Pancreas (tissue), 10 donors: ENCODE results near the gene KDM4B. TPM values are rescaled to one million over a fixed set of nuclear protein-coding genes. Genes with fewer than 3 reads are reported as not detected.

Experiments
- ATAC-seq, 4 donors: fragments of 200-7000 bp; cut with Tn5 transposase; one replicate each; pipeline versions ENCODE4 v1.8.0 to v1.9.1; 2020; ENCODE audit warnings: mild to moderate bottlenecking in 4 of 4, moderate library complexity in 4 of 4
- DNase-seq, 6 donors: peaks; one replicate each; pipeline ENCODE4 v3.0.0-alpha.2; 2020
- FAIRE-seq: peaks from 2 replicates; lab custom pipeline; 2012; peaks lifted over from hg19 to GRCh38; lab: Jason Lieb, UNC
- H3K27ac ChIP-seq, 4 donors: fragments of 200-600 bp; sonication (generic); 1 replicate in 3 of 4; 2 replicates in 1 of 4; pipeline versions ENCODE4 v1.5.0 to v1.8.0; 2020
- H3K27me3 ChIP-seq, 4 donors: fragments of 200-600 bp; one replicate each; pipeline ENCODE4 v1.8.0; 2021
- H3K36me3 ChIP-seq, 3 donors: fragments of 200-600 bp; sonication (generic) in 1 of 3; one replicate each; pipeline versions ENCODE4 v1.5.0 to v1.8.0; 2020 to 2021
- H3K4me1 ChIP-seq, 3 donors: fragments of 200-600 bp; one replicate each; pipeline ENCODE4 v1.8.0; 2021
- H3K4me3 ChIP-seq, 4 donors: fragments of 200-600 bp; sonication (generic) in 2 of 4; one replicate each; pipeline versions ENCODE4 v1.5.0 to v1.8.0; 2020 to 2021
- H3K9me3 ChIP-seq, 4 donors: fragments of 200-600 bp; one replicate each; pipeline ENCODE4 v1.8.0; 2021
- WGBS, 2 donors: extraction: QIAGEN DNeasy Blood & Tissue Kit; methylation state at CpG; one replicate each; pipeline ENCODE4 v1.1.7; 2013; 5-methylcytosine and 5-hydroxymethylcytosine counted together
- intact Hi-C, 3 donors: fragments of 100-400 bp; cut with DNase I; formaldehyde crosslinking; loops; one replicate each; pipeline versions ENCODE4 v1.11.1 to v1.14.2; 2022
- polyA plus RNA-seq, 2 donors: library from polyadenylated mRNA; stranded (reverse); fragments of 200-250 nt; gene quantifications; one replicate each; pipeline ENCODE4 v1.2.3, GENCODE V29; 2013
- total RNA-seq, 6 donors: library from RNA; stranded (reverse); fragmentation: NEBNext Ultra II Directional in 4 of 6; extraction: Animal tissue kit (Norgen Biotek cat#: 25700) in 4 of 6; gene quantifications; one replicate each; pipeline versions ENCODE4 v1.2.1 to v1.2.4, GENCODE V29; 2021 to 2023
- TF ChIP-seq, protein P1 (sequence below), 4 donors: fragments of 200-600 bp; sonication (generic) in 3 of 4; IDR thresholded peaks; one replicate each; pipeline versions ENCODE4 v1.5.0 to v1.8.0; 2021; ENCODE audit warnings: antibody characterized with exemption in 4 of 4
- donor health status: healthy with polysubstance abuse.
- donor health status: DM: no; HTN: no; CAD: no; lungs with moderate emphysema.
- donor health status: DM: no; HTN: no; CAD: no.
- donor health status: control.
- donor health status: control.
- donor health status: Bipolar disorder and iron deficiency.
- donor health status: DM: yes; HTN: yes; CAD: no.
- donor health status: DM: no; HTN: no; CAD: no.
- donor health status: DM: no; HTN: no; CAD: no.
- donor health status: DM: yes; HTN: yes; CAD: no.

Gene KDM4B
- total and polyA plus RNA-seq, 8 donors = 13.8 to 24.0 (median 18.5) TPM

DNA sequence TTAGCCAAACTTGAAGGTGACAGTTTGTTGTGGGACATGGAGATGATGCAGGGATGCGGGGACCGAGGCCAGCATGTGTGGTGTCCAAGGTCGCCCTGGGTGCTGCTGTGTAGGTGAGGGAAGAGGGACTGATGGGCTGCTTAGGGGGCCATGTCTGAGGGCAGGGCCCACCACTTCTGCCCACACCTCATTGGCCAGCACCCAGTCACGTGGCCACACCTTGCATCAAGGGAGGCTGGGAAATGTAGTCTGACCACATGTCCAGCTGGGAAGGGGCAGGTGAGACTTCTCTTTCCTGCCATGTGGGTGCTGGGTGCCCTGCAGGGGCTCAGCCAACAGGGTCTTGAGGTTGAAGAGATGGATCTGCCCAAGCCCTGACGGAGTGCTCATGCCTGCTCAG is 88.9 kb downstream of the KDM4B start:
- ATAC-seq (peak in 2 of 4 donors; percentile 11 to 30), FAIRE-seq (no peak), DNase-seq (no peak)
- no peaks in the 10 kb centered on the region for H3K27me3 ChIP-seq
- peaks cover 0 to 14% (median 0%) of the 10 kb centered on the region in 3 donors for H3K36me3 ChIP-seq
- WGBS, 2 donors = 87 to 94% methylated on average over 5 of the region's 5 CpGs
- intact Hi-C loops = loop anchor here in 1 of 3 donors (10.0 kb wide), 1 partner anchor 87 kb away; no protein-coding TSS in a partner anchor
- TF ChIP-seq, protein P1, sequence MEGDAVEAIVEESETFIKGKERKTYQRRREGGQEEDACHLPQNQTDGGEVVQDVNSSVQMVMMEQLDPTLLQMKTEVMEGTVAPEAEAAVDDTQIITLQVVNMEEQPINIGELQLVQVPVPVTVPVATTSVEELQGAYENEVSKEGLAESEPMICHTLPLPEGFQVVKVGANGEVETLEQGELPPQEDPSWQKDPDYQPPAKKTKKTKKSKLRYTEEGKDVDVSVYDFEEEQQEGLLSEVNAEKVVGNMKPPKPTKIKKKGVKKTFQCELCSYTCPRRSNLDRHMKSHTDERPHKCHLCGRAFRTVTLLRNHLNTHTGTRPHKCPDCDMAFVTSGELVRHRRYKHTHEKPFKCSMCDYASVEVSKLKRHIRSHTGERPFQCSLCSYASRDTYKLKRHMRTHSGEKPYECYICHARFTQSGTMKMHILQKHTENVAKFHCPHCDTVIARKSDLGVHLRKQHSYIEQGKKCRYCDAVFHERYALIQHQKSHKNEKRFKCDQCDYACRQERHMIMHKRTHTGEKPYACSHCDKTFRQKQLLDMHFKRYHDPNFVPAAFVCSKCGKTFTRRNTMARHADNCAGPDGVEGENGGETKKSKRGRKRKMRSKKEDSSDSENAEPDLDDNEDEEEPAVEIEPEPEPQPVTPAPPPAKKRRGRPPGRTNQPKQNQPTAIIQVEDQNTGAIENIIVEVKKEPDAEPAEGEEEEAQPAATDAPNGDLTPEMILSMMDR (IDR thresholded peaks at IDR 0.05) = no peak
- H3K4me3 ChIP-seq = no peak overlapping the region
- H3K4me1 ChIP-seq = no peaks in the 10 kb centered on the region
- H3K27ac ChIP-seq = no peak overlapping the region
- H3K9me3 ChIP-seq = no peaks in the 10 kb centered on the region

DNA sequence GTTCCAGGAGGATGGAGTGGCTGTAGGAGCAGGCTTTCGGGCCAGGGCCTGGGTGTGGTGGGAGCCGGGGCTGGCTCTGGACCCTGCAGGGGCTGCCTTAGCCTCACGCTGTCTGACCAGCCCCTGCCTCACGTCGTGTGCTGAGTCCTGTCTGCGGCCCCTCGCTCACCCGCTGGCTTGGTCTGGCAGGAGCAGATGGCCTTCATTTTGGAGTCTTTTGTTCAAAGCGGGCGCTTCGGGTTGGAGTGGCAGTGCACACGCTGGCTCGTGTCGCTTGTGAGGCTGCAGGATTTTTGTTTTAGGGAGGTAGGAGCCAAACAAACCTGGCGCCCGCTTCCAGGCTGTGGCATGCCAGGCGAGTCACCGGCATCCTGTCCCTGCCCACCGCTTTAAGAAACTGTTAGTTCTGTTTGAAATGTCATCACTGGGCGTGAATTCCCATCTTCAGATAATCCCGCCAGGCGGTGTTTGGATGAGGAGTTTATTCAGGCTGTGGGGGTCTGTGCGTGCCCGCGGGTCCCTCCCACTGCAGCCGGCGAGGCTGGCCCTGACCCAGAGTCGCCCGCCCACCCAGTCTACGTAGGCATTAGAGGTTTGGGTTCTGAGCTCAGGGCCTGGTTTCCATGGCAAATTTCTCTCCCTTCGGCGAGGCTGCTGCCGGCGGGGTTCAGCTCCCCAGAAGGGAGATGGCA is 89.8 kb downstream of the KDM4B start:
- TF ChIP-seq, protein P1 (IDR thresholded peaks at IDR 0.05) = no peak
- no peaks in the 10 kb centered on the region for H3K4me1 ChIP-seq
- WGBS, 2 donors = 92 to 95% methylated on average over 34 of the region's 34 CpGs
- H3K36me3 ChIP-seq = peaks cover 0 to 14% (median 0%) of the 10 kb centered on the region in 3 donors
- H3K27ac ChIP-seq = no peak overlapping the region
- DNase-seq (peak in 1 of 6 donors; percentile 40), ATAC-seq (peak in 1 of 4 donors; percentile 15), FAIRE-seq (no peak)
- H3K27me3 ChIP-seq = no peaks in the 10 kb centered on the region
- H3K9me3 ChIP-seq = no peaks in the 10 kb centered on the region
- no peak overlapping the region for H3K4me3 ChIP-seq
- intact Hi-C loops = loop anchor here in 1 of 3 donors (10.0 kb wide), 1 partner anchor 86 kb away; no protein-coding TSS in a partner anchor

DNA sequence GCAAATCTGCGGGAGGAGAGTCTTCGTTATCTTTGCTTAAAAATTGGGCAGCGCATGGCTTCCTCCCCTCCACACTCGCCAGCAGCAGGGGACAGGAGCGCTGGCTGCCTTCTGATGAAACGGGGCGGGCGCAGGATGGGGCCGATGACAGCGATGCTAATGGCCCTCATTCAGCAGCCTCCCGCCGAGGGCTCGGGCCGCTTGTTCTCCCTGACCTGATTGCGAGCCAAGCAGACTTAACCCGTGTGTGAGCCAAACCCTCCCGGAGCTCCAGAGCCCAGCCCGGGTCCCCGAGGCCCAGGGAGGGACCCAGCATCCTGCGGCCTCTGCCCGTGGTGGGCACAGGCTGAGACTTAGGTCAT is 90.3 kb downstream of the KDM4B start:
- Histone ChIP-seq H3K4me1 (no peaks in the 10 kb centered on the region), H3K9me3 (no peaks in the 10 kb centered on the region), H3K36me3 (peaks cover 0 to 14% (median 0%) of the 10 kb centered on the region in 3 donors), H3K27ac (no peak overlapping the region), H3K27me3 (no peaks in the 10 kb centered on the region), H3K4me3 (no peak overlapping the region)
- DNase-seq = peak in 2 of 6 donors; percentile 52 to 58
- WGBS, 2 donors = 89 to 90% methylated on average over 21 of the region's 21 CpGs
- FAIRE-seq = no peak
- TF ChIP-seq, protein P1 (IDR thresholded peaks at IDR 0.05) = no peak
- ATAC-seq = no peak
- intact Hi-C loops = loop anchor here in 1 of 3 donors (10.0 kb wide), 1 partner anchor 86 kb away; no protein-coding TSS in a partner anchor

DNA sequence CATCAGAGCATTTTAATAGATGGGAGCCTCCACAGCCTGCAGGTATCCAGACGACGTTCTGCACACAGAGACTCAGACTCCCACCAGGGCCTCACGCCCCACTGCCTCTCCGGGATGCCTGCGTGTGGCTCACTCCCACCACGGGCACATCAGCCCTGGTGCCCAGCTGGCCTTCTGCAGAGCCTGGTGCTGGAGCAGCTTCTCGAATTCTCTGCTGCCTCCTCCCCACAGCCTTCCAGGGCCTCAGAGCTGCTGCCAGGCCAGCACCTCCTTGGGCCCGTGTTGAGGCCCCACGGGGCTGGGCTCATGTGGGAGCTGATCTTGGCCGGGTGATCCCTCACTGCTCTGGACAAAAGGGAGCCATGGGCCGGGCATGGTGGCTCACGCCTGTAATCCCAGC is 90.9 kb downstream of the KDM4B start:
- Histone ChIP-seq H3K36me3 (peaks cover 0 to 14% (median 0%) of the 10 kb centered on the region in 3 donors), H3K27ac (no peak overlapping the region), H3K27me3 (no peaks in the 10 kb centered on the region), H3K4me3 (no peak overlapping the region), H3K9me3 (no peaks in the 10 kb centered on the region), H3K4me1 (no peaks in the 10 kb centered on the region)
- 93 to 95% methylated on average over 12 of the region's 12 CpGs for WGBS, 2 donors
- ATAC-seq = no peak
- intact Hi-C loops = loop anchor here in 1 of 3 donors (10.0 kb wide), 1 partner anchor 85 kb away; no protein-coding TSS in a partner anchor
- peak in 1 of 6 donors; percentile 23 for DNase-seq
- FAIRE-seq = no peak
- TF ChIP-seq, protein P1 (IDR thresholded peaks at IDR 0.05) = no peak

DNA sequence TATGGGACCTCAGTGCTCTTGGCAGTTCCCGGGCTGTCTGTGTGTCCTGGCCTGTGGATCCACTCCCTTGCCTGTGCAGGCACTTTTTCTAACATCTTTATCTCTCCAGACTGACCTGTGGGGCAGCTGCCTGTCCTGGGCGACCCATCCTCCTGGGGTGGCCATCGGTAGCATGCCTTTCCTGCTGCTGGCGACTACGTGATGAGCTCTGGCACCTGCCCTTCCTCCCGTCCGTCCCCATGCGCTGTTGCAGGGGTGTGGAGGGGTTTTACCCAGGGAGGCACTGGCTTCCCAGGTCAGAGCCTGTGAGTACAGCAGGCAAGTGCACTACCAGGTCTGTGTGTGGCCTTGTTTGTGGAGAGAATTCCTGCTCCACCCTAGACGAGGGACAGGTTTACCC is 93.3 kb downstream of the KDM4B start:
- H3K9me3 ChIP-seq = no peaks in the 10 kb centered on the region
- H3K27ac ChIP-seq = no peak overlapping the region
- no peak overlapping the region for H3K4me3 ChIP-seq
- H3K4me1 ChIP-seq = no peaks in the 10 kb centered on the region
- no peak for ATAC-seq
- no peak for FAIRE-seq
- H3K27me3 ChIP-seq = no peaks in the 10 kb centered on the region
- no peak for DNase-seq
- intact Hi-C loops = no loop called here
- peaks cover 0 to 8% (median 0%) of the 10 kb centered on the region in 3 donors for H3K36me3 ChIP-seq
- TF ChIP-seq, protein P1 (IDR thresholded peaks at IDR 0.05) = no peak
- 93 to 96% methylated on average over 9 of the region's 9 CpGs for WGBS, 2 donors
